Activated T-cell treated with anti-CD3 and anti-CD28 coated beads for 24 hours (primary cell): ENCODE measurements around the gene ZFYVE28.

Source experiments
- DNase-seq: peaks from one replicate; pipeline ENCODE4 v3.0.0-alpha.2; 2020; ENCODE audit warnings: low read depth

The ZFYVE28 gene

DNA sequence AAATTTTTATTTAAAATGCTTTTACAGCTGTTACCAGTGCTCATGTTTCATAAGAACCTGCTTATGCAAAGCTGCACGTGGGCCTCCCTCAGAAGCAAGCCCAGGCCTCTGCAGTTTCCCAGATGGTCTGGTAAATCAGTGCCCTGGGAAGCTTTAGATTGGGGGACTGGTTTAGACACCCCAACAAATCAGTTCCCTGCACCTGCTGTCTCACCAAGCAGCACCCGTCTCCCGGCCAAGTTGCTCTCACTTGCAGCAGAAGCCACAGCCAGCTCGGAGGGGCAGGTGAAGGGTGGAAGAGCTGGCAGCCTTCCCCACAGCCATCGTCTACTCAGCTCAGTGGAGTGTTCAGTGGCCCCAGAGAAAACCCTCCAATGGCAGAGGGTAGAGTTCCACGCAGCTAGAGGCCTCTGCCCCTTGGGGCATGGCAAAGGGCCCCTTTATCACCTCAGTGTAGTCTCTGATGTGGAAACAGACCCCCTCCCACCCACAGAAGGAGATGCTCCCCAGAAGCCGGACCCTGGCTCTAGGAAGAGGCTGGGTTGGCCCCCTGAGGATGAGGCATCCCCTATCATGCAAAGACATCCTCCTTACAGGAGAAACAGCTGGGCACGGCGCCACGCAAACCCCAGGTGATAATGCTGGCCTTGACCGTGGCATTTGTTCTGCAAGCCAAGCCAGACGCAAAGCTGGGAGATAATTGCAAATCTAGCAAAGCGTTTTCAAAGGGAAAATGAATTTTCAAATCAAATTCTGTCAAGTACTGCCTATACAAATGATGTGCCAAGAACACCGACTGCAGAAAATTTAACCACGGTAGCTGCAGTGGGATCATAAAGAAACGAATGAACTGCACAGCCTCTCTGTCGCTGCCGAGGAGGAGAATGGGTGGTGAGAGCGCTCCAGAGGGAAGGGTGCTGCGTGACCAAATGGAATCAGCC is 51.9 kb downstream of the ZFYVE28 start:
- DNase-seq = no peak

- DNase-seq = no peak
Measured at GRCh38 chr4:2365913-2366210, 52.6 kb downstream of the ZFYVE28 start.

GRCh38 chr4:2365054-2365912 is 53.2 kb downstream of the ZFYVE28 start:
- DNase-seq = no peak

DNA sequence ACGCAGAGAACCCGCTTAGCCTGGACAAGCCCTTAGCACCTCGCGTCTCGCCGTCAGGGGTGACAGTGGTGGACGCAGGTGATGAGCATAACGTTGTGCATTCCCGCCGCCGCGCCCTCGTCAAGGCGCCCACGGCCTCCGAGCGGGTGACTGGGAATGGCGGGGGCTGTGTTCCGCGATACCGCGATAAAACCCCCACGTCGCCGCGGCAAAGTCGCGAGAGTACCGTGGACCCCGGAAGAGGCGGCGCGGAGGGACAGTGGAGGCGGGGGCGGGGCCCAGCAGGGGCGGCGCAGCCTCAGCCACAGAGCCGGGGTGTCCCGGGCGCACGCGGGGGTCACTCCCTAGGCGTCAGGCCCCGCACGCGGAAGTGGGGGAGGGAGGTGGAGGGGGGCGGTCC is 53.8 kb downstream of the ZFYVE28 start:
- peak; percentile 56 for DNase-seq

- no peak for DNase-seq
Measured at GRCh38 chr4:2363951-2364653, 54.3 kb downstream of the ZFYVE28 start.

- no peak for DNase-seq
Measured at GRCh38 chr4:2363056-2363721, 55.3 kb downstream of the ZFYVE28 start.

DNA sequence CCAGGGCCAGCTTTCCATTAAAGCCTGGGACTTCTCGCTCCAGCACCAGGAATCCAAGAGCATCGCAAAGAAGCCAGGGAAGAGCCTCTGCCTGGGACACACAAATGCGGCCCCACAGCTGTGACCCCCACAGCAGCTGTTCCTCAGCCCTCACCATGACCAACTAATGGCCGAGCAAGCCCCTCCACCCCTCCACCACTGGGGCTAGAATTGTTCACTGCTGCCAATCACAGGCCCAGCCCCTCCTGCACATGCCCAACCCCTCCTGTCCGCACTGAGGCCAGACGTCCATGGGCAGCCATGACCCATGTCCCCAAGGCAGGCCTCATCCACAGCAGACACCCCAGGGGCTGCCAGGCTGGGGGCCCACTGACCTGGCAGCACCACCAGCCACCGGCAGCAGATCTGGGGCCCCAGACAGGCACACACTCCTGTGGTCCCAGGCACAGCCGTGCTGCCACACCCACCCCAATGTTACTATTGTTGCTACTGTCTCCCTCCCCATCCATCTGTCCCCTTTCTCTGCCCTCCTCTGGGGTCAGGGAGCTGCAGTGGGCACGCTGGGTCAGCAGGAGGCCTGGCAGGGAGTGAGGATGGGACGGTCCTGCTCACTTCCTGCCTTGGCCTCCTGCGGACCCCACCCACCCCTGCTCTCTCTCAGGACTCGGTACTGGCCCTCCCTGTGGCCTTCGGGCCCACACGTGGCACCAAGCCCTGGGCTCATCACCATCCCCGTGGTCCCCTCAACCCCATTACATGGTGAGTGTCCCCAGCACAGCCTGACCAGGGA is 56.0 kb downstream of the ZFYVE28 start:
- DNase-seq = no peak

GRCh38 chr4:2361366-2362265 is 56.8 kb downstream of the ZFYVE28 start:
- no peak for DNase-seq

GRCh38 chr4:2360396-2360730 is 58.1 kb downstream of the ZFYVE28 start:
- DNase-seq = no peak

GRCh38 chr4:2359591-2360395 is 58.7 kb downstream of the ZFYVE28 start:
- DNase-seq = no peak

DNA sequence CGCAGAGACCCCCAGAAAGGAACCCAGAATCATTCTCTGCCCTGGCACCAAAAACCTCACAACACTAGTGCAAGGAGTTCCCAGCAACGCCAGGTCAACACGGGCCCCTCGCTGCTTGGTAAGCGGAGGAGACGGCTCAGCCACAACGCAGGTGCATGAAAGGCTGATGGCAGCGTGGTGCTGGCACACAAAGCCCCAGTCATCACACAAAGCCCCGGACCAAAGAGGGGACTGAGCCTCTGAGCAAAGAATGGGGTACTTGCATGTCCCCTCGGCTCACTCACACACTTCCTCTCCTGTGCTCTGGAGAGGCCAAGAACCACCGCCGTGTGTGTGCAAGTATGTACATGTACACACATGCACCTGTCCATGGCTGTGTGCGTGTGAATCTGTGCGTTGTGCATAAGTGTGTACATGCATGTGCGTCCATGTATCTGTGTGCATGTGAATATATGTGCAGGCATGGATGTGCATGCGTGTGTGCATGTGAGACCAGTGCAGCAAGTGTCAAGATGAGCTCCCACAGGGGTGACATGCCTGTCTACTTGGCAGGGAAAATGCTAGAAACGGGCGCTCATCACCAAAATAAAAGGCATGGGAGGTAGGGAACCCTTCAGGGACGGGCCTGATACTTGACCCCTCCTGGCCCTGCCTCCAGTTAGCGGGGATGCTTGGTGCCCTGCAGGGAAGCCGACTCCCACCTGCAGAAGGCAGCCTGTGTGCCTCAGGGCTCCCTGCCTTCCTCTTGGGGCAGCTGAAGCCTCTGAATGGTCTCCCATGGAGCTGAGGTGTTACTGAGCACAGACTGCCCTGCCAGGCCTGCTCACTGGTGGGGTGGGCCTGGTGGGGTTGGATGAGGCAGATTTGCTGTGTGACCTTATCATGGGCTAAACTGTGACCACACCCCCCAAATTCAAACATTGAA is 60.4 kb downstream of the ZFYVE28 start:
- DNase-seq = no peak

- no peak for DNase-seq
Measured at GRCh38 chr4:2356123-2357069, 62.0 kb downstream of the ZFYVE28 start.

GRCh38 chr4:2354760-2355159 is 63.7 kb downstream of the ZFYVE28 start:
- DNase-seq = no peak

GRCh38 chr4:2354118-2354517 is 64.3 kb downstream of the ZFYVE28 start:
- no peak for DNase-seq

DNA sequence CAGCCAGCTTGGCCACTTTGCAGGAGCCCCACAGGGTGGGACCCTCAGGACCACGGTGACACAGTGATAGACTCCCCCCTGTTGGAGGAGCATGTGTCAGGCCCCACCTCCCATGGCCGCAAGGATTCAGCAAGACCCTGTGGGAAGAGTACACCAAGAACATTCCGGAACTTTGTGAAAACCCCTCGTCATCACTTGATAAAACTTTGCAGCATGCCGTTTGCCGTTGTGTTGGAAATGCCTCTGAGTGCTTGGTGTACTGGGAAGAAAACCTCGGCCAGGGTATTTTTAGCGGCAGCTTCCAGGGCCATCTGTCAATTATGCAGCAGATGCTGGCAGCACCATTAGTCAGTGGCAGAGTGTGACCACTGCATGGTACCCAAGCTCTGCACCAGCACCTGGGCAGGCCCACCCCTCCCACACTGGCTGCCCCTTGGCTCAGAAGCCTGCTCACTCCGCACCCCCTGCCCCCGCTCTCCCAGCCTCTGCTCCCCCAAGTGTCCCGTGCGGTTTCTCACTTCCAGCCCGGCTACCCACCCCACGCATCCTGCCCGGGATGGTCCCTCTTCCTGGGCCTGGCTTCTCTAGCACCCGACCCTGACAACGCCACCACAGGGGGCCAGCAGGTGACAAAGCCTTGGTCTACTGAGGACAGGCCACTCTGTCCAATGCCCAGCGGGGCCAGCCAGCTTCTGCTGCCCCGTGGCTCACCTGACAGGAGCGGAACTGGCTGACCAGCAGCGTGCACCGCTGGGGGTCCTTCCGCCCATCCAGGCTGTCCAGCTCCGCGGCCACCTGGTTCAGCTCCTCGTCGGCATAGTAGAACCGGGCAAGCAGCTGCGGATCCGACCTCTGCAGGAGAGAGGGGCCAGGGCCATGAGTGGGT is 65.0 kb downstream of the ZFYVE28 start:
- DNase-seq = no peak

- DNase-seq = no peak
Measured at GRCh38 chr4:2352729-2353221, 65.7 kb downstream of the ZFYVE28 start.
